ENCODE measurements around the gene SMYD3.

The SMYD3 gene

DNA sequence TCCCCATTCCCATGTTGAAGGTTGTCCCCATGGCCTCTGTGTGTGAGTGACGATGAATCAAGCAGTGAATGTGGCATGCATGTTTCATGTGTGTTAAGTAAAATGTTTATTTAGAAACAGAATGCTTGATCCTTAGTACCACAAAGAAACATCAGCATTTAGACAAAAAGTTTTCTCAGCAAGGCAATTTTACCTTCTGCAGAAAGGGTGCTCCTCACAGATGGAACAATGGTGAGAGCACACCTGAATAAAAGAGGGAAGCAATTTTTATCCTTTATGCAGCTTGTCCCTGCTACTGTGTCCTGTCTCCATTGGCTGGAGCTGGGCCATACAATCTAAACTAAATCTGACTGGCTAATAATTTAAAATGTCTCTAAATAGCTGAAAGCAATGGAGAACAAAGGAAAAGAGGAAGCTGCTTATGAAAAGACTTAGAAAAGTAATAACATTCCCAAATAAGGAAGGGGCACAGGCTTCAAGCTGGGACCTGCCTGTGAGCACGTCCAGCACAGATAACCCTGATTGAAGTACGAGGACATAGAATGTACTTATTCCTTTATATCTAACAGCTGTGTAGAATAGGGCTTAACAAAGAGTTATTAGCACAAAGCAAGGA is 8.4 kb upstream of the SMYD3 start:
- no peak for DNase-seq

DNA sequence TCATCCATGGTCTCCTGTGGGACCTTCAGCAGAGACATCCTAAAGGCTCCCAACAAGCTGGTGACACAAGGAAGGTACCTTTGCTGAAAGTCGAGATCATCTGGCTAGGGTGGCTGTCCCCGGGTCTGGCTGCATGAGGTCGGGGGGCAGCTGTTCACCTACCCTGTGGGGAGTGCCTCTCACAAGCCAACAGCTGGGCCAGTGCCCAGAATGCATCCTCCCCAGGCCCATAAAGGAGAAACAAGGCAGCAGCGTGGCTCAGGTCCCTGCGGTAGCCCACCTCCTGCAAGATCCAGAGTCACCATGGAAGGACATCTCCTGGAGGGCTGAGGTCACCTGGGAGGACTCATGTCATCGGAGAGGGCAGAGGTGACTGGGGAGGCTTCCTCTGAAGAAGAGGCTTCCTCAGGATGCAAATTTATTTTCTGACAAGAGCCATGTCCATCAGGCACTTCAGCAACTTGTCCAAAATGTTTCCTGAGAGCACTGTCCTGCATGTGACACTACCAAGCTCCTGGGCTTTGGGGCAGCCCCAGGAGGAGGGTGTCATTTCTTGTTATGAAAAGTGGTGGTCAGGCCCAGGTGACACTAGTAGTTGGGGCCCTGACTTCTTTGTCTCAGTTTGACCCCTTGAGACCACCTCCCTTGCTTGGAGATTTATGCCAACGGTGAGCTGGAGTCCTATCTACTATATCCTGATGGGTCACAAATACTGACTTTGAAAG is 6.7 kb upstream of the SMYD3 start:
- no peak for DNase-seq

DNA sequence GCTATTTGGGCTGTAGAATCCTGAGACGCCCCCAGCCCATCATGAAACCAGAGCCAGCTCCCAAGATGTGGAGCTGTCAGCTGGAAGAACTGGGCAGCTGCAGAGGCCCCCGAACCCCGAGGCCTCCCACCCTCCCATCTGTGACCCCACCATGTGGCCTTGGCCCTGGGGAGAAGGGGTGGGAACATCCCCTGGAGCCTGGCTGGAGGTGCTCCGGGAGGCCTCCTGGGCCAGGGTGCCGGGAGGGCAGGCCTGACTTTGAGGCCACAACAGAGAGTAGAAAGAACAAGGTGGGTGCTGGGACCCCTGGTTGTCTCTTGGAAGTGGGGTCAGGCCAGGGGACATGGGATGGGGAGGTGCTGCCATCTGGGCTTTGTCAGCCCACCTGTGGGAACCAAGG is 6.0 kb upstream of the SMYD3 start:
- no peak for DNase-seq

DNA sequence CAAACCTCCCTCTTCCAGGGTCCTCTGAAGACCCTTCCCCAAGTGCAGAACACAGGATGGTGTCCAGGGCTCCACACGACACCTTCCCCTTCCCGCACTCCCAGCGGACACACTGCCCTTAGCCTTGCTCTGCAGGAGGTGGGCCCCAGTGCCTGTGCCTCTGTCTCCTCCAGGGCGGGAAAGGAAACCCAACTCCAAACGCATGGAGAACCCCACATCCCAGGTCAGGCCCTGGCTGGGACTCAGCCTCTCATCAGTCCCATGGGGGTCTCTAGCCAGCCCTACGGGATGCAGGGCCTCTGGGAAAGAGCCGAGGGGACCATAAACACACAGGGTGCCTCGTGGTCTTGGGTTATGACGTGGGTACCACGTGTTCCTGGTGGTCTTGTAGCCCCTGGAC is 5.6 kb upstream of the SMYD3 start:
- no peak for DNase-seq

DNA sequence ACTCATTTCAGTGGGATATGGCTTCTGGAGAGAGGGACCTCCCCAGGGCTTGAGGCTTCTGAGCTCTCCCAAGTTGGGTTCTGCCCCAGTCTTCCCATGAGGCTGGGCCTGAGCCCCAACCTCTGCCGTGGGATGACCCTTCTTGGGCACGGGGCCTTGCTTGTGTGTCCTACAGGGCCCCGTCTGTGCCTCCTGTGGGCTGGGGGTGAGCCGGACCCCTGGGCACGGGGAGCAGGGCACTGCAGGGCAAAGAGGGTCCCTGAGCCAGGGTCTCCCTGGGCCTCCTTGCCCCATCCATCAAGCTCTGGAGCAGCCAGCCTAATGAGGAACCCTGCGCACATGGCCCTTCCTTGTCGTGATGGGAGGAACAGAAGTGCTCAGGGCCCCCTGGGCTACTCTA is 5.2 kb upstream of the SMYD3 start:
- no peak for DNase-seq

DNA sequence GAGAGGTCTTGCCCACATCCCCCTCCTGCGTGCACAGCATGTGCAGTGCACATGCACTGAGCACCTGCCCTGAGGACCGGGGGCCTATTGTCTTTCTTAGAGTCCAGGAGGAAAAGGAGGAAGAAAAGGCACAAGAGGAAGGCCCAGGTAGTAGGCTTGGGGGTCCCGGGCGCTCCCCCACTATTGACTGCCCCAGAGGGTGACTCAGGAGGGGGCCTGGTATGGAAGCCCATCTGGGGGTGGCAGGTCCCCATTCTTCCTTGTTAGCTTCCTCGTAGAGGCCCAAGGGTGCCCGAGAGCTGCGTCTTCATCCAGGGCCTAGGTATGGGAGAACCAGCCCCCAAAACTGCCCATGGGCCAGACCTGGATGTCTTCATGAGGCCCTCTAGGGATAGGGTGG is 4.1 kb upstream of the SMYD3 start:
- no peak for DNase-seq

DNA sequence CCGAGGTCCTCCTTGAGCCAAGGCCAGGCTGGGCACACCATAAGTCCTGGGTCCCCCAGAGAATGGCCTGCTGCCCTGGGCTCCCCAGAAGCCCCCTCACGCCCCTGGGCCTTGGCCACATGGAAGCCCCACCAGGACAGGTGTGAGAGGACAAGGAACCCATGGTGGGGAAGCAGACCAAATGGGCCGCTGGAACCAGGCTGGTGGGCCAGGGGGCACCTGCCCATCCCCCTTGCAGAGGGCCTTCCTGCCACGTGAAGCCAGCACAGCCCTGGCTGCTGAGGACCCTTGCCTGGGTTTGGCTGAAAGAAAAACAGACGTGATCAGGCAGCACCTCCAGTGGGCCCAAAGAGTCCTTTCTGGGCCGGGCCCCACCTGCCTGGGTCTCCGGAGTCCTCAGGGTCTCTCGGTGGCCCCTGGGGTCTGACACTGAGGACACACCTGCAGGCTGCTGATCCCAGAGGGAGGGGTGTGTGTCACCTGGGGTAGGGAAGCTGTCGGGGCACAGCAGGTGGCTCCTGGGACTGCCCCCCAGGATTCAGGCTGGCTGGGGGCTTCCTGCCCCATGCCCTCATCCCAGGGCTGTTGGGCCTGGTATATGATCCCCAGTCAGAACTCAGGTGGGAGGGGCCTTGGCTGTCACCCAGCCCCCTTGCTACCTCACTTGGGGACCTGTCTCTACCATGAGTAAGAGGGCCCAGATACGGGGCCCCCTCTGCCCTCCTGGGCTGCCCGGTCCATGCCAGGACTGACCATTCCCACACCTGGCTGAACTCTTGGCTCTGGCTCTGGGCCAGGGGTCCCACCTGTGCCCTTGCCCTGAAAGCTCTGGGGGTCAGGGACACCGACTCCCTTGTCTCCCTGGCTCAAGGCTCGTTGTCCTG is 3.3 kb upstream of the SMYD3 start:
- no peak for DNase-seq

DNA sequence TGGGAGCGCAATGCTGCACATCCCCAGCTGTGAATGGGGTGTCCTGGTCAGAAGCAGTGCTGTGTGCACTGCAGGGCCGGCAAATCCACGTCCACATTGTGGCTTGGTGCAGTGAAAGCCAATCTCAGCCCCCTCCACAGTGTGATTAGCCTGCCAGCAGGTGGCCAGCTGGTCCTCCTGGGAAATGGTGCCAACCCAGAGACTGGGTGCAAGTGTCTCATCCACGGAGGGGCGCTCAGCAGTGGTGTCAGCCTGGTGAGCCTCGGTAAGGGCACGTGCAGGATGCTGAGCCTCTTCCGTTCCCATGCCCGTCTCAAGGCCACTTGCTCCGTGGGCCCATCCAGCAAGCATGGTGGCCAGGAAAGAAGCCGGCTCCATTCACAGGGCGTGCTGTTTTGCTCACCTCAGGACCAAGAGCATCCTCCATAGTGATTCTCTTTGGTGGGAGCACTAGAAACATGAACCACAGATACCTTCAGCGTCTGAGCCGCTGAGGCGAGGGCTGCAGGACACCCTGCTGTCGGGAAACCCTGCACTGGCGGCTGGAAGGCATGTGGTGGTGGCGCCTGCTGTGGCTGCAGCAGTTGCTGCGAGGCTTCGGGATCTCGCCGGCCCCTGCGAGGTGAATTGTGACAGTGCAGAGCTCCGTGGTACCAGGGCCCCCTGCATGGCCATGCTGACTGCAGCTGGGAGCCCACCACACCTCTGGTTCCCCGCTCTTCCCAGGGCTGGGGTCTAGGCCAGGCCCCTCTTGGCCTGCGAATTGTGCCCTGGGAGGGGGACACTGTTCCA is 2.0 kb upstream of the SMYD3 start:
- DNase-seq: no peak

DNA sequence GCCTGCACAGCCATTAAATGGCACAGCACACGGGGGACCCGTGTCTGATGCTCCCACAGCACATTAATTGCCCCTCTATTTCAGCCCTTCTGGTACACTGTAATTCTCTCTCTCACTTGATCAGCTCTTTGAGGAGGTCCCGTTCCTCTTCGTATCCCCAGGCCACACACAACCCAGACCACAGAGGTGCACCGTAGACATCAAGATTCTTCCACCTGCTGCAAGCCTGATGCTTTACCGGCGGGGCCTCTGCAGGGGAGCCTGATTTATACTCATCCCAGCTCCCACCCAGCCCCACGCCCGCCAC is 759 bp downstream of the SMYD3 start:
- no peak for DNase-seq

DNA sequence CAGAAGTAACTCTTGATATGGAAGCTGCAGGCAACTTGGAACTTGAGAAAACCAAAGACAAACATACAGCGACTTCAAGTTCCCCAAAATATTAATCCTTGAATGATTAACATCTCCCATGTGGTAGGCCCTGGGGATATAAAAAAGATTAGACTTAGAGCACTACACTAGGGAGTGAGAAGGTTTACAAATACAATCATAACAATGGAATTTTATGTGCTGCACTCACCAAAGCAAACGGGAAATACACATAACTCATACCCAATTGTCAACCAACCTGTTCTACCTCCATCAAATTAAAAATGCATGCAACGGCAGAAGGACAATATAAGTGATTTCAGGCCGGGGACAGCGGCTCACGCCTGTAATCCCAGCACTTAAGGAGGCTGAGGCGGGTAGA is 3.7 kb downstream of the SMYD3 start:
- DNase-seq: peak; percentile 35

DNA sequence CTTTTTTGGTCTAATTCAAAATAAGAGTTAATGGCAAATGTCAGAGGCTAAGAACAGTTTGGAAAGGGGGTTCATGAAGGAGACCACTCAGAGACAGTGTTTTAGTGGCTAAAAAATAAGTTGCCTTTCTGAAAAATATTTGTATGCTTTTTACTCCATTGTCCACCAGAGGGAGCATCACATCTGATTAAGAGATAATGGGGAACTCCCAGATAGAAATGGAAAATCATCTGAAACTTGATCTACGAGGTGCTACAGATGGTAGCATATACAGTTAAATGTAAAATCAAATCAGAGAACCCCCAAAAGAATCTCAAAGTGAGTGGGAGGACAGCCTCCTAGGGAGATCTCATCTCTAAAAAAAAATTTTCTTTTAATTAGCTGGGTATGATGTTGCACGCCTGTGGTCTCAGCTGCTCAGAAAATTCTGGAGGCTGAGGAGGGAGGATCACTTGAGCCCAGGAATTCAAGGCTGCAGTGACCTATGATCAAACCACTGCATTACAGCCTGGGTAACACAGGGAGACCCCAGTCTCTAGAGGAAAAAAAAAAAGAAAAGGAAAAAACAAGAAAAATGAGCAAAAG is 9.7 kb downstream of the SMYD3 start:
- DNase-seq: peak; percentile 68

DNA sequence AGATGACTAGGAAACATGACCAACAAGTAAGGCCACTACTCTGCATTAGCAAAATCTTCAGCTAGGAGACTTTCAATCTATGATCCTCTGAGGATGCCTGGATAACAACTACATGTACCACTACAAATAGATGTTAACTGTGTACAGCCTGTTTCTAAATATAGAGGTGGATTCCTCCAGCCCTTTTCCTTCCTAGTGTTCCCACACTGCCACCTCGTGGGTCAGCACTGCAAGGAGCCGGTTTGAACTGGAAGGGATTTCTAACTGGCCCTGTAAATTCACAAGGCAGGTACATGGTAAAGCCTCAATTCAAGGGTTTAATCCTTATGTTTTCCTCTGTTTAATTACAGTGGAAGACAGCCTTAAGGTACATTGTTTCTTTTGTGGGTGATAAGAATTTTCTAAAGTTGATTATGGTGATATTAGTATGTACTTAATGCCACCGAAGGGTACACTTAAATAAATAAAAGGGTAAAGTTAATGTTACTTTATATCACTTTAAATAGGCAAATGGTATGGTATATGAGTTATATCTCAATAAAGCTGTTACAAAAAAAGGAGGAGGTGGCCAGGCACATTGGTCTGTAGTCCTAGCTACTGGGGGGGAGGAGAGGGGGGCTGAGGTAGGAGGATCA is 14.4 kb downstream of the SMYD3 start:
- DNase-seq: peak; percentile 38

DNA sequence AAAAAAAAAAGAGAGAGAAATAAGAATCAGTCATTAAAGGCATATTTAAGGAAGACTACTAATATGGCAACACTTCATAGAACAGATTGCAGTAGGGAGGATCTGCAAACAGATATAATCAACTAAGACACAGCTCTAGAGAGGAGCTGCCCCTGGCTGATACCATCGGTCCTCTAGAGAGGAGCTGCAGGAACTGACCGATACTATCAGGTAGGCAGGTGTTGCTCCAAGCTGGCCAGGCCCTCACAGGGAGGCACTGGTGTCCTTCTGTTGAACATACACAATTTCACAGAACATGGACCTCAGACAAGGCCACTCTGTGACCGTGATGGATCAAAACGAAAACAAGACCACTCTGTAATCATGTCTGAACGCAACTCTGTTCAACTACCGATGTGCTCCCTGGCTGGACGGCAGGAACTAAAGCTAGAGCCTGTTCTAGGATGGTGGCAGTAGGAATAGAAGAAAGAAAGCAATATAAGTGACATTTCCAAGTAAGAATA is 15.5 kb downstream of the SMYD3 start:
- no peak for DNase-seq

DNA sequence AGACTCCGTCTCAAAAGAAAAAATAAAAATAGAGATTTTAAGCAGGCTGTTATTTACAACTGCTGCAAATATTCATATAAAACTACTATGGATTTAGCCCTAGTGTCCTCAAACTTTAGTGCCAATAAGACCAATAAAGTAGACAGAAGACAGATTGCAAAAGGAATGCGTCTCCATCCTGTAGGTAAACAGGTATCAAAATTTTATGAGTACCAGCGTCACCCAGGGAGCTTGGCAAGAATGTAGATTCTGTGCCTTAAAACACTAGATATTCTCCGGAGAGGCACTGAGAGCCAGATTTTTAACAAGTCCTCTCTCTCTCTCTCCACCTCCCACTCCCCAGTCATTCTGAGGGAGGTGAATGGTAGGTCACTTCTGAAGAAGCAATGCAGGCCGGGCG is 18.4 kb downstream of the SMYD3 start:
- DNase-seq: no peak

DNA sequence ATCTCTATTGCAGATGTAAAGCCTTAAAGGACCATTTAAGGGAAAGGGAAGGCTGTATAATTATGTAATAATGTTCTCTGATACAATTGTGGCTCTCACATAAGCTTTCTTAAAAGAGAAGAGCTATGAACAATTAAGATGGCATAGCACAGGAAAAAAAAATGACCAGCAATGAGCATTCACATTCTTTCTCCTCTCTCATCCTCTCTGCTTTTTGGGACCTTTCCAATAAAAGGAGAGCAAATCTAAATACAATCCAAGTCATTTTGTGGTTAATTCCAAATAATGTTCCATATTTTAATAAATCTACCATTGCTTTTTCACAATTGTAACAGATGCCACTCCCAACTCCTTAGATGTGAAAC is 23.5 kb downstream of the SMYD3 start:
- DNase-seq: no peak

DNA sequence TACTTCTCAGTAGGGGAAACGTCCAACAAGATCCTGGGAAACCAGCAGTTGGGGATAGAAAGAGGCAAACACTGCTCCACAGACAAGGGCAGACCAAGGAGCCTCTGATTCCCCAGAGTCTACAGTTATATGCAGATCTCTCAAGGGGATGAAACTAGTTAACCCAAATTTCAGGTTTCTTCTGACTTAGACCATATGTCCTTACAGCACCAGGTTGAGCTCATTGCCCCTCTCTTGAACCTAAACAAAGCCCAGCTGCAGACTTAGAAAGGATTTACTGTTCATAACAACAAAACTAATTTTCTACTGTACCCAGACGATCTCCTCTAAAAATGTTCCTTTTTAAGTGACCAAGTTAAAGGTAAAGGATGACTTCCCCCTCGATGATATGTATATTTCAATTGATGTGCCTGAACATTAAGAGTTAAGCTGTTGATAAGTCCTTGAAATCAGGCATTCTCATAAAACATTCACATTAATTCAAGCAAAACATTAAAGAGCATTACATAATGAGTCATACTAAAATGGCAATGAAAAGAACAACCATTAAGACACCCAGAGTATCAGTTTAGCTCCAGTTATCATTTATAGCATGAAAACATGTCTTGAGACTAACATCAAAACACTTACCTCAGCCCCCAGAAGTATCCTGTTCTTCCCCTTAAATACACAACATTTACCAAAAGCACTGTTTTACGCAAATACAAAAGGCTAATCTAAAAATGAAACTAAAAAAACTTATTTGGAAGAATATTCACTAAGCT is 24.1 kb downstream of the SMYD3 start:
- DNase-seq: no peak

DNA sequence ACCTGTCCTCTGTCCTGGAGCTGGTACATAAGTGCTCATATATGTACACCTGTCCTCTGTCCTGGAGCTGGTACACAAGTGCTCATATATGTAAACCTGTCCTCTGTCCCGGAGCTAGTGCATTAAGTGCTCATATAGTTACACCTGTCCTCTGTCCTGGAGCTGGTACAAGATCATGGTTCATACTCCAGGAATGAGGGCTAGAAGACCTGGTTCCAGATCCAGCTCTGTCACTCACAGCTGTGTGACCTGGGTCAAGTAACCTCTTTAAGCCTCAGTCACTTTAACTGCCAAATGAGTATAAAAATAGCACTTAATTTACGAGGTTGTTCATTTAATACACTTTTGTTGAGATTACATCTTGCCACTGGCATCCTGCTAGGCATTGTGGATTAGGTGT is 28.0 kb downstream of the SMYD3 start:
- no peak for DNase-seq

DNA sequence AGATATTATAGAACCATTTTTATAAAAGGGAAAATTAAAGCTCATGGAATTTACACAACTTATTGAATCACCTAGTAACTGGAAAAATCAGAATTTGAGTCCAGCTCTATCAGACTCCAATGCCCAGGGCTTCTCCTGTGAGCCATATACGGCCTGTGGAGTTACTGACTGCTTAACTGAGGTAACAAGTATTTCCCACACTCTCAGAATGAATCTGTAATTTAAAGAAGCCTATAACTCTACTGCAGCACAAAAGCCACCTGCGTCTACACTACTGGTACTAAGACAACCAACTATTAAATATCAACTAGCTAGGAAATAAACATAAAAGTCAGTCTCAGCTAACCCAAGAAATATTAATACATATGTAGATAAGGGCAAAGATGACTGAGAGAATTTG is 29.4 kb downstream of the SMYD3 start:
- no peak for DNase-seq

DNA sequence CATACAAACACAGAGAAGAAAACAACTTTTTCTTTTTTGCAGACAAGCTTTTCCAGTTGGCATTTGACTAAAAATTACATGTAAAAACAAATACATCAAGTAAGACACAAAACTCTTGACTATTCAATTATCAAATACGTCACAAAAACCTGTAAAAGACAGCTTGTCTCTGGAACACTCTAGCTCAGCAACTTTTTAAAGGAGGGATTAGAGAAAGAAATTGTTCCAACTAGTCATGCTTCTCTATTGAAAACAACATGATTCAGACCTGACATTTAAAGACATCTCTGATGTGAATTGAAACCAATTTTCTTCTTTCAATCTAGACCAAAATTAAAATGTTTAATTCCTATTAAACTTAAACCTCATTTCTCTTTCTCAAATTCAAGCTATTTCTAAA is 30.3 kb downstream of the SMYD3 start:
- no peak for DNase-seq

DNA sequence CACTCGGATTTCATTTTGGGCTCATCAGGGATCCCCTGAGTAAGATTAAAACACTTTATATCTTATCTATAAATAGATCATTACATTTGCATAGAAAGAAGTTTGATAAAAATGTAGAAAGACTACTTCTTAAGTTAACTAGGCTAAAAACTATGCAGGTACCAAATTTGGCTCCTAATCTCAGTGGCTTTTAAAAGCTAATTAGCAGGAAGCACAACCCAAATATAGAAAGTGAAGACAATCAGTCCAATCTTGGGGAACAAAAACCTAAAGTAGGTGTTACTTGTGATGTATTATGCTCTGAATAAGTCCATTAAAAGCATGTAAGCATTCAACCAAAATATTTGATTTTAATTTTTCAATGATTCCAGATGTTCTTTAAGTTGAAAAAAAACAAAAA is 35.4 kb downstream of the SMYD3 start:
- no peak for DNase-seq

DNA sequence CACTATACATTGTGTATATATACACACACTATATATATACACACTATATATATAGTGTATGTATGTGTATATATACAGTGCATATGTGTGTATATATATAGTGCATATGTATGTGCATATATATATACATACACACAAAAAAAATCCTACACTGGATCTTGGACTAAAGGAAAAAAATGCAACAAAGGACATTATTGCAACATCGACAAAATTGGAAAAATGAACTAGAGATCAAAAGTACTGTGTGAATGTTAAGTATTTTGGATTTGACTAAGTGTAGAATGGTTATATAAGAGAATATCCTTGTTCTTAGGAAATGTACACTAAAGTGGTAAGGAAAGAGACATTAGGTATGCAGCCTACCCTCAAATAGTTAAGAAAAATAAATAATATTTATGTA is 36.5 kb downstream of the SMYD3 start:
- DNase-seq: no peak

DNA sequence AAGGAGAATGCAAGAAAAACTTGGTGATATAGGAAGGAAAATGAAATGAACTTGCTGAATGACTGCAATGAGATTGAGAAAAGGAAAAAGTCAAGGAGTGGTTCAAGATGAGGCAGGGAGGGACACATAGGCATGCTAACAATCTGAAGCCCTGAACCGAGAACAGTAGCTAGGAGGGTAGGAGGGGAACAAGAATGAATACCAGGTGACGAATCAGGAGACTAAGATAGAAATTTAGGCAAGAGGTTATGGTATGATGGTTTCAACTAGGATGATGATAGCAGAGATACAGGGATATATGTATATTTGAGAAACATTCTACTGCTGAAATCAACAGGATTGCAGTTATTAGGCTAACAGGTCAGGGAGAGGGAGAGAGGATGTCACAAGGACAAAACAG is 44.1 kb downstream of the SMYD3 start:
- no peak for DNase-seq

Measured in MV-4-11 (cell line).